GM21528 (cell line): ENCODE measurements around the gene TAPBP.
"Not testable (repeated sequence)": the region's sequence is repeated elsewhere in the genome, so short reads cannot be mapped to it uniquely, and the experiment has no call there.

ENCODE experiments used
- ATAC-seq: cut with Tn5 transposase; IDR thresholded peaks from one replicate; pipeline ENCODE4 v1.9.1; 2021; ENCODE audit warnings: mild to moderate bottlenecking, moderate library complexity; ENCODE audit not compliant: unreplicated experiment, low FRiP score

The TAPBP gene

DNA sequence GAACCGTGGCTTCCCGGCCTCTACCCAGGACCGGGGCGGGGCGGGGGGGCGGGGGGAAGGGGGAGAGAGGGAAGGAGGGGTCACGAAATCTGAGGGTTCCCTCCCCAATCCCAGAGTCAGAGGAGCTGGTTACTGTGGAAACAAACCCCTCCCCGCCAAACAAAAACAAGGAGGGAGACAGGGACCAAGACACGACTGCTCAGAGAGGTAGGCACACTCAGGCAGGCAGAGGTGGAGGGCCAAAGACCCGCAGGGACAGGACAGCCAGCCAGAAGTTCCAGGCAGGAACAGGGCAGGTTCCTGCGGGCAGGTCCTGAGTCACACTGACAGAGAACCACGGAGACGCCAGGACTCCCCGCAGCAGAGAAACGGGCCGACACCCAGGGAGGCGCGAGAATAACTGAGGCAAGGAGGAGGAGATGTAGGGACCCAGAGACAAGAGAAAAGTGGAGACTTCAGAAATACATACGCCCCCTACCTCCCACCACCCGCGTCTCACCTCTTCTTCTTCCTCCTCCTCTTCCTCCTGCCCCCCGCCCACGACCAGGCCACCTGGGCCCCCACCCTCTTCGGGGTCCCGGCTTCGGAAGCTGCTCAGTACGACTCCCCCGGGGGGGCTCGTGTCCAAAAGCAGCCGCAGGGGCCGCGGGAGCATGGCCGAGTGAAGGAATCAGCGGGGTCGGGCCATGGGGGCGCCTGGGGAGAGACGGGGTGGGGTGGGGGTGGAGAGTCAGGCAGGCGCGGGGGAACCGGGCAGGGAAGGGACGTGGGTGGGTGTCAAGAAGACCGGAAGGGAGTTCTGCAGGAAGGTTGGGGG, 15.7 kb downstream of the TAPBP start:
- ATAC-seq: no peak

DNA sequence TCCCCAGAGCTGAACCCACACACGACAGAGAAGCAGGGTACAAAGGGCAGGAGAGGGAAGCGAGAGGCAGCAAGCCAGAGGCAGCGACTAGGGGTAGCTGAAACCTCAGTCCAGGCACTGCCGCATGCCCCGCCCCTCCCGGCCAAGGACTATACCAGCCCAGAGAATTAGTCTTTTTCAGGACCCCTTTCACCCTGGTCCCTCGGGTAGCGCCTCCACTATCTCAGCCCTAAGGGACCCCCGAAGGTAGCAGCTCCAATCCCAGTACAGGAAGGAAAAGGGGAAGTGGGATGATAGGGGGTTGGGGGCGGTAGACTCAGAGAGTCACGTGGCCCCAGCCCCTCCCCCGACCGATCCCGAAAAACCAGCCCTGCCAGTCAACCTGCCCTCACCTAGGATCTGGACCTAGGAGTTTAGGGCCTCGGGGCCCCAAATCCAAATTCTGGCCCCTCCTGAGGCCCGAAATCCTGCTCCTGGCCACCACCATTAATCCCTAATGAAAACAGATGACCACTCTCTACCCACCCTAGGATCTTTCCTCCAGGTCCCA, 16.4 kb downstream of the TAPBP start:
- no peak for ATAC-seq

GRCh38 chr6:33296797-33297405, 17.0 kb downstream of the TAPBP start:
- no peak for ATAC-seq

DNA sequence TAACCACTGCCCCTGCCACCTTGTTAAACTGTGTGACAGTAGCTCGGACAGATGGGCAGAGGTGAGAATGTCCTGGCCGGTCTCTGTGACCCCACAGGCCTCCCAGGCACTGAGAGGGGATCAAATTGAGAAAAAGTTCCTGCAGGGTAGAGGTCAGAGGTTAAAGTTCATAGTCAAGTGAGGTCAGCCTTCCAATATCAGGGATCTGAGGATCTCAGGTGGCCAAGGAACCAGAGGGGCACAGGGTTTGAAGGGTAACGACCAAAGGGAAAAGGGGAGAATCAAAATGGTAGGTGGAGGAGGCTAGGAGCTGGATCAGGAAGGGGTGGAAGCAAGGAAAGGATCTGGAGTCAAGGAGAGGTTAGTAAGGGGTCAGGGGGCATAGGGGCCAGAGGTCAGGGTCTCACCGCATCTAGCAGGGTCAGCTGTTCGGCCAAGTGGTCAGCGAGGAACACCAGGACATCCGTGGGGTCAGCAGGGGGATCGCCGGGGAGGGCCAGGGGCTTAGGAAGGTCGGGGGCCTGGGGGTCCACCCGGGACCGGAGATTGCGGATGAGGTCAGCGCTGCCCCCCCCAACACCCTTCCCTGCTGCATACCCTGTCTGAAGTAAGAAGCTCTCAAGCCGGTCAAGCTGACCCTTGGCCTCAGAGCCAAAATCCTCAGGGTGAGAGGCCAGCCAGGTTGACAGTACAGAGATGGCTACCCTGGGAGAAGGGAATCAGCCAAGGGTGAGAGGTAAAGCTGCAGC, 18.1 kb downstream of the TAPBP start:
- no peak for ATAC-seq

GRCh38 chr6:33294086-33294823, 19.6 kb downstream of the TAPBP start:
- ATAC-seq: no peak

GRCh38 chr6:33292996-33293682, 20.7 kb downstream of the TAPBP start:
- ATAC-seq: no peak

- no peak for ATAC-seq
These were observed 23.4 kb downstream of the TAPBP start for GRCh38 chr6:33290459-33290858.

DNA sequence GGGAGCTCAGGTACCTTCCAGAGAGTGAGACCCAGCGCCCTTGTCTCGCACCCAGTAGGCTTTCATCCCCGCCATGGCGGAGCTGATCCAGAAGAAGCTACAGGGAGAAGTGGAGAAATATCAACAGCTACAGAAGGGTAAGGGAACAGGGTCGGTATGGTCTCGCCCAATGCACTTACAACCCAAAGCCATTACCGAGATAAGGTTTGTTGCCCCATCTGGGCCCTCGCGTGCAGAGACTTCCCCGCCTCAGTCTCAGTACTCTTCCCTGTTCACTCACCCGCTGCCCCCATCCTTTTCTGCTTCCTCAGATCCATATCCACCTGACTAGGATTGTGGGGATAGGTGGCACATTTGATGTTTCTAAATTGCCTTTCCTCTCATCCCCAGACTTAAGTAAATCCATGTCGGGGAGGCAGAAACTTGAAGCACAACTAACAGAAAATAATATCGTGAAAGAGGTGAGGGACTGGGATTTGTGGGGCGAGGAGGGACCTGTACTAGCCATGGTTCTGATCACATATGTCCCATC, 24.0 kb downstream of the TAPBP start:
- peak; percentile 17 for ATAC-seq

DNA sequence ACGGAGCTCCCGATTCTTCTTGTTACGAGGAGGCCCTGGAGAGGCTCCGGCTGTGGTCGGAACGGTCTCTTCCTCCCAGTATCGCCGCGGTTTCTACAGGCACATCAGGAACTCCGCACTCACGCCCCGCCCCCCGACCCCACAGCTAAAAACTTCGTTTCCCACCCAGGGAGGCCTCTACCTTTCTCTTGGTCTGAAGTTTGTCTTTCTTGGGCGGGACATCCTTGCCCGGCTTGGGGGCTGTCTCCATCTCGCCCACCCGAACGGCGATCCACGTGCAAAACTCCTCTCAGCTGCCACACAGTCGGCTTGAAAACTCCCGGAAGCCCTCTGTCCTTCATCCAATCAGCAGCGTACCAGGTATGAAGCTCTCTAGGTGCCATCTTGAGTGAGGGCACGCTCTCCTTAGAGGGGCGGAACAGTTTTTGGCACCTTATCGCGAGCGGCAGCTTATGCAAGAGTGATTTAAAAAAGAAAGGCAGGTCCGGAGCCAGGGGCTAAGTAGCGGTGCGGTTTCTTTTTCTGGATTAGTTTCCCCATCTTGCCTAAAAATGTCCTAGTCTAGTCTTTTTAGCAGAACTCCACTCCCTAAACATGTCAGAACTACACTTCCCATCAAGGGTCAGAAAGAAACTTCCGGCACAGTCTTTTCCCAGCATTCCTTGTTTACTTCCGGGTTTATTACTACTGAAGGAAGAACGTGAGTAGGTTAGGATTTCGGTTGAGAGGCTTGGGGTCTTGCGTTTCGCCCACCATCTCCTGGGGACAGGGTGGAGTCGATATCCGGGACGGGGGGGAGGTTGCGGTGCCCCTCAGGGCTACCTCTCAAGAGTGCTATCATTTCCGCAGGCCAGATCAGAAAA, 24.7 kb downstream of the TAPBP start, which contains the start of the genes PFDN6 and WDR46:
Gene PFDN6, plus strand, starts transcription at position 681 of the 863 bp plus-strand sequence. CDS start 256 bp downstream, outside the sequence.
Gene WDR46, minus strand, starts transcription at position 319 of the 863 bp plus-strand sequence. Its CDS starts 69 bp downstream, at position 250.
- peak; percentile 70 for ATAC-seq

- ATAC-seq: peak; percentile 7
These were observed 25.5 kb downstream of the TAPBP start for GRCh38 chr6:33288141-33288920.

DNA sequence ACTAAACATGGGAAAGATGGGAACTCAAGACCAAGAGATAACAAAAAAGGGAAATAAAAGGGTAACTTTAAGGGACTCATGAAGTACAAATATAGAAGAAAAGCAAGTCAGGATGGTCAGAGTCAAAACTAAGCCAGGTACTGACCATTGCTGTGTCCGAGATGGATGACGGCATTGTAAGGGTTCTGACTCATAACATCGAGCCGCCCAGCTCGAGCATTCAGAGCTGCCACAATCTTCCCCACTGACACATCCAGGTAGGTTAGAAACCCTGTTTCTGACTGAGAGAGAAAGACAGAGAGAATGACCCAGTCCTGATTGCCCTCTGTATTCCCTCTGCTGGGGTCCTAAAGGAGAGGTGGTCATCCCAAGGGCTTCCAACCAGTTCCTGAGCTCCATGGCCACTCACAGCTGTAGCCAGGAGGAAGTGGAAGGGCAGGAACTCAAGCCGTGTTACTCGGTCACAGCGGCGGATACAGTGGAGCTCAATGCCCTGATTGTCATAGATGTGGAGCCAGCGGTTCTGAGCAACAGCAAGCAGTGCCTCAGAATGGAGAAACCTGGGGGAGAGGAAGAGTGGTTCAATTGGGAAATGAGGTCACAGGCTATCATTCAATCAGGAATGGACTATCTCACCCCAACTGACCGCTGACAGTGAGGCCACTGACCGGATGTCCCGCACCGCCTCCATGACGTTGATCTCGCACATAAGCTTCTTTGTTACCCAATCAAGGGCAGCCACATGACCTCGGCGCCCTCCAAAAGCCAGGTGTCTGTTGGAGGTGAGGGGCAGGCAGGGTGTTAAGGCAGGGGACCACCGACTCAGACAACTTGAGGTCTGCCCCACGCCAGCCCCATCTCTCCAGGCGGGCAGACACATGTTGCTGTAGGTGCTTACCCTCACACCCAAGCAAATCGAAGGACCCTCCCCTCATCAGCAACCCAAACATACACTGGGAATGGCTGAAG, 26.6 kb downstream of the TAPBP start:
- no peak for ATAC-seq

DNA sequence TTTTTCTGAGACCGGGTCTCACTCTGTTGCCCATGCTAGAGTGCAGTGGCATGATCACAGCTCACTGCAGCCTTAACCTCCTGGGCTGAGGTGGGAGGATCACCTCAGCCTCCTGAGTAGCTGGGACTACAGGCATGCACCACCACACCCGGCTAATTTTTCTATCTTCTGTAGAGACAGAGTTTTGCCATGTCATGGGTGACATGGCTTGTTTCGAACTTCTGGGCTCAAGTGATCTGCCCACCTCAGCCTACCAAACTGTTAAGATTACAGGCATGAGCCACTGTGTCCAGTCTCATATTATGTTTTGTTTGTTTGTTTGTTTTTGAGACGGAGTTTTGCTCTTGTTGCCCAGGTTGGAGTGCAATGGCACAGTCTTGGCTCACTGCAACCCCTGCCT, 28.7 kb downstream of the TAPBP start:
- ATAC-seq: not testable (repeated sequence)

DNA sequence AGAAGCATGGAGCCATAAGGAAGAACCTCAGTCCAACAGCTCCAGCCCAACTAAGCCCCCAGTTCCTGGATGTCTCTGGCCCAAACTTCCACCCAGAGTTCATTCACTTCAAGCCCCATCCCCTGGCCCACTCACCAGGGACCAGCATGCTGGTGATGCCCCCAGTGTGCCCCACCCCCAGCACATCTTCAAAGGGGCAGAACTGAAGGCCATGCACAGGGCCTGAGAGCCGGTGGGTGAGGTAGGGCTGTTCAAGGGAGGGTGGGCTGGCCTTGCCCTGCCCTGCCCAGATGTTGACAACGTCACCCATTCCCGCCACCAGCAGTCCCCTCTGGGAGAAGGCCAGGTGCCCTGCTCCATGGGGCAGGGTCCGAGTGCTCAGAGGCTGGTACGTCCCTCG, 33.3 kb downstream of the TAPBP start:
- ATAC-seq: no peak

- no peak for ATAC-seq
These were observed 33.8 kb downstream of the TAPBP start for GRCh38 chr6:33279971-33280511.

DNA sequence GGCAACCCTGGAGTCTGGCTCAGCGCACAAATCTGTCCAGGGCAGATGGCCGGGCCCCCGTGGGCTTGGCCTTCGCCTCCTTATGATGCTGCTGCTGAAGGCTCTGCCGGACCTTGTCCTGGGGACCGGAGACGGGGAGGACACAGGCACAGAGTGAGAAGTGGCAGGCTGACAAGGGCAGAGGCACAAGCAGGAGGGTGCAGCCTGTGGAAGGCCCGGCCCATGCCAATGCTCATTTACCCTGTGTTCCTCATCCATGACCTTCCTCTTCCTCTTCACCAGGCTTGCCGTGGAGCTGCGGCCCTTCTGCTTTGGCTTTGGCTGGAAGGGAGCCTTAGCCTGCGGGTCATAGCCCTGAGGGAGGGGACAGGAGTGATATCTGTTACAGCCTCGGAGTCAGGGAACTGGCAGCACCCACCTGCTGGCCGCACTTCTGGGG, 34.6 kb downstream of the TAPBP start:
- ATAC-seq: no peak

GRCh38 chr6:33278810-33279209, 35.1 kb downstream of the TAPBP start:
- ATAC-seq: no peak
